HFFc6 (cell line): Measurements from ENCODE around the gene NEAT1. TPM values are rescaled to one million over a fixed set of nuclear protein-coding genes. Genes with fewer than 3 reads are reported as not detected.

Experiments used
- DNase-seq: peaks from one replicate; pipeline ENCODE4 v3.0.0-alpha.2; 2018
- H3K27ac Mint-ChIP-seq: 2 replicates; pipeline ENCODE4 v1.8.0; 2020; ENCODE audit warnings: mild to moderate bottlenecking, mixed read lengths
- H3K27me3 Mint-ChIP-seq: 2 replicates; pipeline ENCODE4 v1.8.0; 2021; ENCODE audit warnings: mild to moderate bottlenecking, moderate library complexity, mixed read lengths; ENCODE audit not compliant: insufficient read depth
- H3K36me3 Mint-ChIP-seq: 2 replicates; pipeline ENCODE4 v1.8.0; 2021; ENCODE audit warnings: low read depth, mixed read lengths
- H3K4me1 Mint-ChIP-seq: 2 replicates; pipeline ENCODE4 v1.8.0; 2020; ENCODE audit warnings: low read depth, mixed read lengths
- H3K4me3 Mint-ChIP-seq: 2 replicates; pipeline ENCODE4 v1.8.0; 2020; ENCODE audit warnings: mild to moderate bottlenecking, moderate library complexity, mixed read lengths
- H3K9me3 Mint-ChIP-seq: 2 replicates; pipeline ENCODE4 v1.8.0; 2020; ENCODE audit warnings: mild to moderate bottlenecking, mixed read lengths
- total RNA-seq, 6 experiments: library from RNA; stranded (reverse); fragmentation: NEBNext Ultra II Directional; extraction: Animal tissue kit (Norgen Biotek cat#: 25700); gene quantifications; 2 replicates in 1 of 6; 3 replicates in 5 of 6; pipeline ENCODE4 v1.2.3, GENCODE V29; 2021
- TF ChIP-seq, protein P1 (sequence below): fragments of 200-600 bp; sonication (generic); IDR thresholded peaks from 2 replicates; pipeline ENCODE4 v1.5.0; 2021; ENCODE audit warnings: antibody characterized with exemption, mild to moderate bottlenecking

Gene NEAT1
- total RNA-seq, 6 experiments from 2014 or later: 185 to 250 (median 213) TPM

DNA sequence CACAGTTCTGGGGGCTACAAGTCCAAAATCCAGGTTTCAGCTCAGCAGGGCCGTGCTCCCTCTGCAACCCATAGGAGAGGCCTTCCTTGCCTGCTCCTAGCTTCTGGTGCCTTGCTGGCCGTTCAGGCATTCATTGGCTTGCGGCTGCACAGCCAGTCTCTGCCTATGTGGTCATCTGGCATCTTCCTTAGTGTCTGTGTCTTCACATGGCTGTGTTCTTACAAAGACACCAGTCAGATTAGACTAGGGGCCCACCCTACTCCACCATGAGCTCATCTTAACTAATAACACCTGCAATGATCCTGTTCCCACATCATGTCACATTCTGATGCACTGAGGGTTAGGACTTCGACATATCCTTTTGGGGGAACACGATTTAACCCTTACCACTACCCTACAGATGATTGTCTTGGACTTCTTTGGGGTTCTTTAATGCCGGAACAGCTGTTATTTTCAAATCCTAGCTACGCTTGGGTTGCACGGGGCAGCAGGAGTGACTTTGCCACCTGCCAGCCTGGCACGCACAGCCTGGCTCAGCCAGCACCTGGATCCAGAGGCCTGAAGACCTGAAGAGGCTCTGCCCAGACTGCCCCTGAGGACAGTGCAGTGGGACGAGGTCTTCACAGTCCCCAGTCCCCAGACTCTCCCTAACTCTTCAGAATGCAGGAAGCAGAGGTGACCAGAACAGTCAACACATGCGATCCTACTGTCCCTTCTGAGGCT, 7.7 kb upstream of the NEAT1 start:
- no peaks in the 10 kb centered on the region for H3K36me3 Mint-ChIP-seq

DNA sequence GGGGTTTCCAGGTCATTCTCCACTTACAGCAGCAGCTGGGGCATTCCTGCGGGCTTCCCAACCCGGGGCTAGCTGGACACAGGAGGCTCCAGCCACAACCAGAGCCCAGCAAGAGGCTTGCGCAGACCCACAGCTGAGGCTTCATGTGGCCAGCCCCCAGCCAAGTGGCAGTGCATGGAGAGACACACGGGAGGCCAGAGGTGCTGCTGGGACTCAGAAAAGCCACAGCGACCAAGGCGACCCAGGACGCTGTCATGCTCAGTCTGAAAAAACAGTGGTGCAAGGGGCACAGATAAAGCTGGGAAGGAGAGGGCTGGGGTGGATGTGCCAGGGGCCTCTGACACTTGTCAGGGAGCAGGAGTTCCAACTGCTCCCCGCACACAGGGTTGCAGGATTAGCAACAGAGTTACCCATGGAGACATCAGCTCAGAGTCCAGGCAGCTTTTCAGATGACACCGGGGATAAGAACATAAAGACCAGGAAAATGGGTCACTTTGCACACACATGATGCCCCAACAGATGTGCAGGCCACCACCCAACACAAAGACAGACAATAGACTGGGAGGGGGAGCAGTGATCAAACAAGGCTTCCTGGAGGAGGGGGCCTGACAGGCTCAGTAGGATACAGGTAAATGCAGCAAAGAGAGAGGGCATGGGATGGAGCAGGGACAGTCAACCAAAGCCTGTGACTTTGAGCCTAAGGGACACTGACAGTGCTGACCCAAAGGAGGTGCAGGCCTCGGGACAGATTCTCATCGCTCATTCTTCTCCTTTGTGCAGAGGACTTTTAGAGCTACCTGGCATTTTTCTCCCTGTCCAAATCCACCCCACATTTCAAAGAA, 6.9 kb upstream of the NEAT1 start:
- TF ChIP-seq, protein P1, sequence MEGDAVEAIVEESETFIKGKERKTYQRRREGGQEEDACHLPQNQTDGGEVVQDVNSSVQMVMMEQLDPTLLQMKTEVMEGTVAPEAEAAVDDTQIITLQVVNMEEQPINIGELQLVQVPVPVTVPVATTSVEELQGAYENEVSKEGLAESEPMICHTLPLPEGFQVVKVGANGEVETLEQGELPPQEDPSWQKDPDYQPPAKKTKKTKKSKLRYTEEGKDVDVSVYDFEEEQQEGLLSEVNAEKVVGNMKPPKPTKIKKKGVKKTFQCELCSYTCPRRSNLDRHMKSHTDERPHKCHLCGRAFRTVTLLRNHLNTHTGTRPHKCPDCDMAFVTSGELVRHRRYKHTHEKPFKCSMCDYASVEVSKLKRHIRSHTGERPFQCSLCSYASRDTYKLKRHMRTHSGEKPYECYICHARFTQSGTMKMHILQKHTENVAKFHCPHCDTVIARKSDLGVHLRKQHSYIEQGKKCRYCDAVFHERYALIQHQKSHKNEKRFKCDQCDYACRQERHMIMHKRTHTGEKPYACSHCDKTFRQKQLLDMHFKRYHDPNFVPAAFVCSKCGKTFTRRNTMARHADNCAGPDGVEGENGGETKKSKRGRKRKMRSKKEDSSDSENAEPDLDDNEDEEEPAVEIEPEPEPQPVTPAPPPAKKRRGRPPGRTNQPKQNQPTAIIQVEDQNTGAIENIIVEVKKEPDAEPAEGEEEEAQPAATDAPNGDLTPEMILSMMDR: no peak
- Mint-ChIP-seq H3K36me3 (no peaks in the 10 kb centered on the region), H3K9me3 (no peaks in the 10 kb centered on the region), H3K4me3 (peak overlapping the region; percentile 69), H3K4me1 (peaks cover 57% of the 10 kb centered on the region), H3K27me3 (peaks cover 9% of the 10 kb centered on the region), H3K27ac (peak overlapping the region; percentile 98)
- no peak for DNase-seq

More for the DNA sequence above, 7.7 kb upstream of the NEAT1 start:
- TF ChIP-seq, protein P1: no peak
- H3K27me3 Mint-ChIP-seq: peaks cover 9% of the 10 kb centered on the region
- H3K4me3 Mint-ChIP-seq: no peak overlapping the region
- peaks cover 49% of the 10 kb centered on the region for H3K4me1 Mint-ChIP-seq
- H3K9me3 Mint-ChIP-seq: no peaks in the 10 kb centered on the region
- H3K27ac Mint-ChIP-seq: peak overlapping the region; percentile 1
- no peak for DNase-seq

DNA sequence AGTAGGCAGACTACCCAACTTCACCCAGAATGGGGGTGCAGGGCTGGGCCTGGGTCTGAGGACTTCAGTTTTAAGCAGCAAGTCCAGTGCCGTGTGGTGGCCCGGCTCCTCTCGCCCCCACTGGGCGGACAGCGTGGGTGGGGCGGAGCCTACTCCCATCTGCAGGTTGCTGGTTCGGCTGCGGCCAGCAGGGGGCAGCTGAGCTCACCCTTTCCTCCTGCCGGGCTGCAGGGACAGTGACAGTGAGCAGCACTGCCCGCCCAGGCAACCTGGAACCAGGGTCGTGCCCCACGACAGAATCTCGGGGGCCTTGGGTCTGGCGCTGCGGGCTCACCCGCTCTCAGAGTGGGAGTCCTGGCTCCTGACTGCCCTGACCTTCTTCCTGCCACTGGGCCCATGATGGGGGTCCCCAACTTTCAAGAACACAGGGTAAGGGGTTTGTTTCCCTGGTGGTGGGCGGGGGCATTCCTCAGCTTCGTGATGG, 6.2 kb upstream of the NEAT1 start:
- Mint-ChIP-seq H3K9me3 (no peaks in the 10 kb centered on the region), H3K27me3 (peaks cover 9% of the 10 kb centered on the region), H3K4me1 (peaks cover 63% of the 10 kb centered on the region), H3K27ac (peak overlapping the region; percentile 98), H3K4me3 (peak overlapping the region; percentile 69), H3K36me3 (no peaks in the 10 kb centered on the region)
- TF ChIP-seq, protein P1: peak; percentile 99
- DNase-seq: peak; percentile 76

DNA sequence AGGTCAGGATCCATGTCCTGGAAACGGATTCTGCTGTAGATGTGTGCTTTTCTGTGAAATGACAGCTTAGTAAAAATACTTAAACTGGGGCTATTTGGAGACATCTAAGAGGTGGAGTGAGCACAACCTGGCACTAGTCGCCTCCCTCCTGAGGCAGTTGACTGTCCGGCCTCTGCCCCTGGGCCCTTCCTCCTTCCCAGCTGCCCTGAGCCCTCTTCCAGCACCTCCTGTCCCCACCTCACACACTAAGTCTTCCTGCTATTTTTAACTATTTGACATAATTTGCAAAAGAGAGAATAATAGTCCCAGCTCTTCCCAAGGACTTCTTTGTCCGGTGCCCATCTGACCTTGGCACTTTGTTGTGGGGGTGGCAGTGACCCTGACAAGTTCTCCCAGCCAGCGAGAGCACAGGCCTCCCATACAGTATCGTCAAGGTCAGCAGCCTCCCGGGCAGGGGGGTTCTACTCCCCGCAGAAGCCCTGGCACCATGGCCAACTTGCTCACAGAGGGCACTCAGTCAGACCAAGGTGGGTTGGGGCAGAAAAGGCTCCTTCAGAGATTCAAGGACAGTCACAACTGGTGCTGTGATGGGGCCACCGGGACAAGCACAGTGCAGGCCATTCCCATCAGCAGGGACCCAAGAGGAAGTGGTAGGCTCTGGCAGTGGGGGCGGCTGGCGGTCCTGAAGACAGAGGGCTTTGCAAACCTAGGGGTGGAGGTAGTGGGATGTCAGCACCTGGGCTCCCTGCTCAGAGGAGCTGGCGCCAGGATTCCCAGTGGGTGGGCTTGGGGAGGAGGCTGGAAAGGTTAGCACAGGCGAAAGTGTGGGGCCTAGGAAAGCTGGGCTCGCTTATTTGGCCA, 5.5 kb upstream of the NEAT1 start:
- Mint-ChIP-seq H3K4me1 (peaks cover 70% of the 10 kb centered on the region), H3K9me3 (no peaks in the 10 kb centered on the region), H3K27ac (peak overlapping the region; percentile 98), H3K27me3 (peaks cover 12% of the 10 kb centered on the region), H3K4me3 (peak overlapping the region; percentile 69), H3K36me3 (no peaks in the 10 kb centered on the region)
- peak; percentile 18 for DNase-seq
- TF ChIP-seq, protein P1: no peak
